Inferior parietal cortex (tissue), 1 donor: Measurements from ENCODE around the gene HOXB4.

Source experiments
- DNase-seq: peaks from one replicate; pipeline ENCODE4 v3.0.0-alpha.2; 2016; ENCODE audit errors: extremely low spot score

Gene HOXB4

DNA sequence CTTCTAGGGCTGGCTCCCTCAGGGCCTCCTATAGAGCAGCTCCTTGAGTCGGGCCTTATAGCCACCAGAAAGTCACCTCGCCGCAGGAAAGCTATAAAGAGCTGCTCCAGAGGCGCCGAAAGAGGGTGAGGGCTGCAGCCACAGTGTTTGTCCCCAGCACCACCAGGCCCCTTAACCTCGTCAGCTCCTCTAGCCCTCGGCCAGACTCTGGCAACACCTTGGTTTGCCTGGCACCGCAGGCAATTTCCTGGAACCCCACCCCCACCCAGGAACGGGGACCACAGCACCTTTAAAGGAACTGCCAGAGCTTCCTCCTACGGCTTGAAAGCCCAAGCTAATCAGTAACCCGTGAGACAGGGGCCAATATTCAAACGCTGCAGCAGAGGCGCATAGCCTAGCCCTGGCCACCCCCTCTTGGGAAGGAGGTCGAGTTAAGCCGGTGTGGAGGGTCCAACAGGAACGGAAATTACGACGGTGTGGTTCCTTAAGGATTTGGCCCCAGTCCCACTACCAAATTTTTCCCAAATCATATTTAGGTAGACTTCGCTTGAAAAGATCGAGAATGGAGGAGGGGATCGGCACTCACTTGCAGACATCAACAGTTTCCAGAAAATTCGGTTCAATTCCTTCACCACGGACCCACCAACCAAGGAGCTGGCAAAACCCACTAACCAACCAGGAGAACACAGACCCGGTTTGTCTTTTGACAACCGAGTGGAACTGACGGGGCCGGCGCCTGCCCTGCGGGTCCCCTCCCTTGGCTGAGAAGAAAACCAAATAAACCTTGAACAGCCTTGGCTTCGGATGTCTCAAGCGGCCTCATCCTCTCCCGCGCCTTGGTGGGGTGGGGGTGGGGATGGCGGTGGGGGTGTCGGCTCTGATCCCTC is 23.6 kb upstream of the HOXB4 start:
- DNase-seq: no peak

DNA sequence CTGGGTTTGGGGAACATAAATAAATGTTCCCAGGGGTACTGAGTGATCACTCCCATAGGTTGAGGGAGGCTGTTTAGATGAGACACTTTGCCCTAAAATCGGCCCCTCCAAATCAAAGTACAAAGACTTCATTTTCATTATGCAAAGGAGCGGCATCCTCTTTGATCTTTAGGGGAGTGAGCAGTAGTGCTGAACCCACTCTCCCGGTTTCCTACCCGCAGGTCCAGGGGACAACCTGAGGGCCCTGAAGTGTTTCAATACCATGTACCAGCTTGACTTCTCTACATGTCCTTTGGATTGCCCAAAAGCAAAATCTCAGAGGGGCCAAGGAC is 23.0 kb upstream of the HOXB4 start:
- DNase-seq: no peak

DNA sequence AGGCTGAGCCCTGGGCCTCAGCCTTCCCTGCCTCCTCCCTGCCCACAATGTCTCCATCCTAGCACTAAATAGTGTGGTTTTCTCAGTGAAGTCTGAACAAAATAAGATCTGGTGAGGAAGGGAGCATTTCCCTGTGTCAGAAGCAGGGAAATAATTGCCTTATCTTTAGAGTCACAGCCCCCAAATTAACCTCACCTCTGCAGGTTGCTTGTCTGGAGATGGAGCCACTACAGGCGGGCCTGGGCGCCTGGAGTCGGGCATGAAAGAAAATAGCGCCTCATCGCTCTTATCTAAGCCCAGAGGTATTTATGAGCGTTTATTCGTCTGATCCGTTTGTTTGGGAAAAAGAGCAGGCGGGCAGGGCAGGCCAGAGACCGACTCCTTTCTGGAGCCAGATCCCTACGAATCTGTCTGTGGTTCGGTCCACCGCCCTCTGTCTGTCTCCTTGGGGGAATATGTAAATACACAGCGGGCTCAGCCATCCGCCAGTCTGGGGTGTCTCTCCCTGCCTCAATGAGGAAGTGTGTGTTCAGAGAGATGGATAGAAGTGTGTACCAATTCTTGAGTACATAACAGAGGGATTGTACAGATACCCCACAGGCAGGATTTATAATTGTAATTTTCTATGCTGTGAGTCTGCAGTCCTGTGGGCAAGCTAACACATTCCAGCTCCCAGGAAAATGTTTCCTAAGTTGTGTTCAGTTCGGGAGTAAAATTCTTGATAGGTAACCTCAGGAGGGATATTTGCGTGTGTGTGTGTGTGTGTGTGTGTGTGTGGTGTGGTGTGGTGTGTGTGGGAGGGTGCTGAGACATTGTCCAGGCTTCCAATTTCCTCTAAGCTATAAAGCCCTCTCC is 22.3 kb upstream of the HOXB4 start:
- DNase-seq: no peak

DNA sequence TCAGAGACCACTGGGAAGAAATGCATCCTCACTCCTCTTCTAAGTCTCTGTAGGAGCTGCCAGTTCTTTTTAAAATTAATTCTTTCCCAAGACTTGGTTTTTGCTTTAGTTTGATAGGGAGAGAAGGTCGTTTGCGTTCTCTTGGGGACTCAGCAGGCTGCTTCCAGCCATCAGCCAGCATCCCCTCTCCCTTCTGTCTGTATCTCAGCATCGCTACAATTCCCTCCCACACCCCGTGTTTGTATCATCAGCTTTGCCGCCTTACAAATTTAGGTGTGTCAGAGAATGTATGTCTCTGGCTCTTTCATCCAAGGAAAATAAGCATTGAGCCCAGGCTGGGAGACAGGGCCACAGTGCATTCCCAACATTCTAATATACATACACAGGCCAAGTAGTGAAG is 21.2 kb upstream of the HOXB4 start:
- DNase-seq: no peak

DNA sequence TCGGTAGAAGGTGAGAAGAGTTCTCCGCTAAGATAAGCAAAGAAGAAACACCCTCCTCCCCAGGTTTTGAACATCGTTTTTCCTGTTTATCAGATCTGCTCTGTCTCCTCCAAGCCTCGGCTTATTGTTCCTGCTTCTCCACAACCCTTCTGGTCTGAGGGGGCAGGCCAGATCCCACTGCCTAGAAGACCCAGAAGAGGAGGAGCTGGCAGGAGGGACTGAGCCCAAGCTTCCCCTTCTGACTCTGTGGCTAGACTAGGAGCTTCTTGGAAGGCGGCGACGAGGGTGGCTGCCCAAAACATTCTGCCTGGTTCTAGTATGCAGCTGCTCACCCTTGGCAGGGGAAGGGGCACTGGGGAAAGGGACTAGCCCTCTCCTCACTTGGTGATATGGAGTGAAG is 20.6 kb upstream of the HOXB4 start:
- no peak for DNase-seq

DNA sequence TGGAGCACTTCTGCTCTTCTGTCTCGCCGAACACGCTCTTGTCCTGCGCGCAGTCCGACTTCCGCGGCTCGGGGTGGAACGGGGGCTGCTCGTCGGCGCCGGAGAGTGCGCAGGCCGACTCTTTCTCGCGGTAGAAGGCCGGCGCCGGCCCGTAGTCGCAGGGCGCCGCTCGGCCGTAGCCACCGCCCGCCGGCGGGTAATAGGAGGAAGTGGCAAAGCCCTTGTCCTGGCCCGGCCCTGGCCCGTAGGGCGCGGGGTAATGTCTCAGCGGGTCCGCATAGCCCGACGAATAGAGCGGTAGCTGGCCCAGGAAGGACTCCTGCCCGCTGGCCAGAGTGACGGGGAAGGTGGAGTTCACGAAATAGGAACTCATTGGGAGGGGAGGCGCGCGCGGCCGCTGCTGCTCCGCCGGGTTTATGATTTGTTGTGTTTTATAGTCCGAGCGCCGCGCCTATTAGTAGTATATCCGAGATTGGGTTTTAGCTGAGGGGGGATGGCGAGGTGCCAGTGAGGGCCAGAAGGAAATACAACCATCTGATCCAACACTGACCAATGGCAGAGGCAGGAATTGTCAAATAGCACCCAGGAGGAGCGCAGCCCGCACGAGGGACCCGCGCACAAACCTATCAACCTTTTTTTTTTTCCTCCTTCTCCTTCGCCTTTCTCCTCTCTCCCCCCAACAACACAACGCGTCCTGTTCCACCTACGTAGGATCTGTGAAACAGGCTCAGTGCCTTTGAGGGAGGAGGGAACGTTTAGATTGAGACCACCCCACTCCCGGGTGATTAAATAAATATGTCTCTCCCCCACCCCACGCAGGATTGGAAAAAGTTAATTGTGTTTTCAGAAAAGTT is 19.9 kb upstream of the HOXB4 start:
- no peak for DNase-seq

DNA sequence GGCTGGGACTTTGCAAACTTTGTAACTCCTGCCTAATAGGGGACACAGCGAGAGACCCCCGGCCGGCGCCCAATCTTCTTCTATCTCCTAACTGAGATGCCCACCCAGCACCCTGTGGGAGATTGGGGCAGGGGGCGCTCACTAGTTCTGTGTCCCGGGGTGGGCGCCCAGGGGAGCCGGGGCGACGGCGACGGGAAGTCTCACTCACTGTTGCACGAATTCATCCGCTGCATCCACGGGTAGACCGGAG is 19.3 kb upstream of the HOXB4 start:
- DNase-seq: no peak

DNA sequence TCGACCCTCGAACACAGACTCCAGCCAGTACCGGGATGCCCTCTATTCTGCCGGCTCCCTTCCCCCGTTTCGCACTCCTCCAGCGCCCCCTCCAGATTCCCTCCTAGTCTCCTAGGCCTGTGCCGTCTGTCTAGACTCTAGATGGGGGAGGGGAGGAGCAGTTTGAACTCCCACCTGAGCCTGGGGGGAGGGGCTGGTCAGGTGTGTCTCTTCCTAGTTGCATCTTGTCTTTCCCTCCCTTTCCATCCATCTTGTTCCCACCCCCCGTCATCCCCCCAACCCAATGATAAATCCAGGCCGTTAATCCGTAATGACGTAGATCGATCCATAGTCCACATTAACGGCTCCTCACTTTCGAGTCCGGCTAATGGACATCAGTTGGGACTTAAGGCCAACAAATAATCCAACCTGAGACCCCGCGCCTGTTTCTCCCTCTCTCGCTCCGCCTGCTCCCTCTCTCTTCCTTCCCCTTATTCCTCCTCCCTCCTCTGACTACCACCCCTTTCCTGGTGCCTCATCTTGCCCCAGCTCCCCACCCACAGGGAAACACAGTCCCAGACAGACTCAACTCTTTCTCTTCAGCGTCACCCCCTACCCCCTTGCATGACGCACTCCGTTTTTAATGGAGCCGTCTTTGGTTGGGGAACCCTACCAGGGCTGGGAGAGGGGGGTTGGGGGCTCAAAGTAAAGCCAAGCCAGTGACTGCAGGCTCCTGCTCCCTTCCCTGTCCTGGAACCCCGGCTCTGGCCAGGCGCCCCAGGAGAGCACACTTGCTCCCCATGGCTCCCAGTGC is 18.8 kb upstream of the HOXB4 start:
- DNase-seq: no peak

DNA sequence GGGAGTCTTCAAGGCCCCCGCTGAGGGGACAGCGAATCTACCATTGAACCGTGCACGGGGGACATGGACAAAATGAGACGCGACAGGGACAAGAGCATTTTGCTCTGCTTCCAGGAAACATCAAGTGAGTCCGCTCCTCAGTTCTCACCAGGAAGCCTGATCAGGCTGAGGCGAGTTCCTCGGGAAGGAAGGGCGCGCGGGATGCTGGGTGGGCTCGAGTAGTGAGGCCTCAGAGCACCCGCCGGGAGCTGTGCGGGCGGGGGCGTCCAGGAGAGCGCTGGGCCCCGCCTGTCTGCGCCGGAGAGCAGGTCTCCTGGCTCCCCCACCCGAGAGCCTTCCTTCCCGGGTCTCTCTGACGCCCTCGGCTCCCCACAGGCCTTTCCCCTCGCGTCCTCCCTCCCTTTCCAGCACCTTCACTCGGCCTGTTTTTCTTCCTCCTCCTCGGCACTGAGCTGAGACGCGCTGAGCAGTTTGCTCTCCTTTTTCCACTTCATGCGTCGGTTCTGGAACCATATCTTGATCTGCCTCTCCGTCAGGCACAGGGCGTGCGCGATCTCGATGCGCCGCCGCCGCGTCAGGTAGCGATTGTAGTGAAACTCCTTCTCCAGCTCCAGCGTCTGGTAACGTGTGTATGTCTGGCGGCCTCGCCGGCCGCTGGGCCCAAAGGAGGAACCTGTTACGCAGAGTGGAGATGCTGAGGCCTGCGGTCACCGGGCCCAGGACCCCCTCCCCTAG is 18.0 kb upstream of the HOXB4 start:
- DNase-seq: no peak

DNA sequence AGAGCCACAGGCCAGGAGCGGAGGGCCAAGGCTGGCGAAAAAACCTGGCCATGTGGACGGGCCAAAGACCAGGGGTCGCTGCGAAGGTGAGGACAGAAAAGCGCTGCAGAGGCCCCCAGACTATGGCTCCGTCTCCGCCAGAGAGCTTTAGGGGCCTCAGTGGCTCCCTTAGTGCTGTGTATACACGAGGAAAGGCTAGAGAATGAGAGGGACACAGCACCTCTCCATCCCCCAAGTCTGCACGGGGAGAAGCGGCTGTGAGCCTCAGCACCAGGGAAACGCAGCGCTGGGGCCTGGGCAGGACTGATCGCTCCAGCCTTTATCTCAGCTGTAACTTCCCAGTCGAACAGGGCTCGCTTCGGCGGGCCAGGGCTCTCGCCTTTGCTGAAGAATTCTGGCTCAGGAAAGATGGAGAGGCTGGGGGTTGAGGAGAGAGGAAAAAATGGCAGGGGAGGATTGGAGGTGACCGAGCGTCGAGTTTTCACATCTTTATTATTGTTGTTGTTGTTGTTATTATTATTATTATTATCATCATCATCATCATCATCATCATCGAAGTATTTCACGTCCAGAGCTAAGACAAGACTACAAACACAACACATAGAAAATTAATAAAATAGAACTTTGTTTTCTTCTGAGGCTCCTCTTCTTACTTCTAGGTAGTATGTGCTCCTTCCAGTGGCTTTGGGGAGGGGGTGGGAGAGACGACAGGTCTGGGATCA is 17.3 kb upstream of the HOXB4 start:
- no peak for DNase-seq

DNA sequence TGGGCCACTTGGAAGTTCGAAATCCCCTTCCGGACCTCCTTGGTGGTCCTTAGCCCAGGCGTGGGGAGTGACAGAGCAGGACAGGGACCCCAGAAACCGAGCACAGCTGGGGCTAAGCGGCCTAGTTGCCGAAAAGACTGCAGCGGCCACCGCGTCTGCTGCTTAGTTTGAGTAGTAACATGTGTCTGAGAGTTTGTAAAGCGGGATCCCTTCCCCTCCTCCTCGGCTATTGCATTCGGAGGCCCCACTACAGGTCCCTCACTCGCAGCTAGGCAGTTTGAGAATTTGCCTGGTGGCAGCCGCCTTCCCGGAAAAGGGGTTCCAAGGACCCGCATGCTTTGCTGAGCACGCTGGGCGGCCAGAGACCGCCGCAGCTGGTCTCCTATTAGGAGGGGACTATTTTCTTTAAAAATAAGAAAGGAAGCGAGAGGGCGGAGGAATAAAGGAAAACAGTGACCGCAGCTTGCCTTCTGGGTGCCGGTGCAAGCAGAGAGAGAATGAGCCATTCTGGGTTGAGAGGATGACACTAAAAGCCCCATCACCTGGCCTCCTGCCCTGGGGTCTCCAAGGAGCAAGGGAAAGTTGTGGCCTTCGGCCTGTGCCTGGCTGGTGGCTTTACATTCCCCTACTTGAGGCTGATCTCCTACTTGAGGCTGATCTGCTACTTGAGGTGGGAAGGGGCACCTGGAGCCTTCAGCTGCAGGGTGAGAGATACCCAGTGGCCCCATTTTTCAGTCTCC is 16.6 kb upstream of the HOXB4 start:
- no peak for DNase-seq

DNA sequence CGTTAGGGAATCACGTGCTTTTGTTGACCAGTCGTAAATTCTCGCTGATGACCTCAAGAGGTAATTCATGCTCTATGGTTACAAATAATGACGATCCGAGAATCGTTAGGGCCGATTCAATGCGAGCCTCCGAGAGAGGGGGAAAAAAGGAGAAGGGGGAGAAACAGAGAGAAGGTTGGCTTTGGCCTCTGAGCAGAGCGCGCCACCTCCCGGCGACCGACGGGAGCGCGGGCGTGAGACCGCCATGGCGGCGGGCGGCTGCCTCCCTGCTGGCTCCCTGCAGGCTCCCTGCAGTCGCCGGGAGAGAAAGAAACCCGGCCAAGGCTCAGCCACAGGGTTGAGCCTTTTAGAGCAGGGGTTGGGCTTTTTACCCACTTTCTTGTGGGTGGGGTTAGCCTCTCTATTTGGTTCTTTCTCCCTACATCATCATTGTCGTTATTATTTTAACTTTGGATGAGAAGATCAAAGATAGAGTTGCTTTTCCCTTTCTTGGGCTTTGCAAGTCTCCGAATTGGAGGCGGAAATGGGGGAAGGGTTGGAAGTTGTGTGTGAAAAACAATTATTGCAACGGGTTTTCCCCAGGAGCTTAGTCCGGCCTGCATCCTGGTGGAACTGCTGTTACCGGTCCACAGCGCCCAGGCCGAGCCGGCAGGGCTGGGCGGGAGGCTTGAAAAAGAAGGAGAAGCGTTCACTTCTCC is 15.8 kb upstream of the HOXB4 start:
- no peak for DNase-seq

DNA sequence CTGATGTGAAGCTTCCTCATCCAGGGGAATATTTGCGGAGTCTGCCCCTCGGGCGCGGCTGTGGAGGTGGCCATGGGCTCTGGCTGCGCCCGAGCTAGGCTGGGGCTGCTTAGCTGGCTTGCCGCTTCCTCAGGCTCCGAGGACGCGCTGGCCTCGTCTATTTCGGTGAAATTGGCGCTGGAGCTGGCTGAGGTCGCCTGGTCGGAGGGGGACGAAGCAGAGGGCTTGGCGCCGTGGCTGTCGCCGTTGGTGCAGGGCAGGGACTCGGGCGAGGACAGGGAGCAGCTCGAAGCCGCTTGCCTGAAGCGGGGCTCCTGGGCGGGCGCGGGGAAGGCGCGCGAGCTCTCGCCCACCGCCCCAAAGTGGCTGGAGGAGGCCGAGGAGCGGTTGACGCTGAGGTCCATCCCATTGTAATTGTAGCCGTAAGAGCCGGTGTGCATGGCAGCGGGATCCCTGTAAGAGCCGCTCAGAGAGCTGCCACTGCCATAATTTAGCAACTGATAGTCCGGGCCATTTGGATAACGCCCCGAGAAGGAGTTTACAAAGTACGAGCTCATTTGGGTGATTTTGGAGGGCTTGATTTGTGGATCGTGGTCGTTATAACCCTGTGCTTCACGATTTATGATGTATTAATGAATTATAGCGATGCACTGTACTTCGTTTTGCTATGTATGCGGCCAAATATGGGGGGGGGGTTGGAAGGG is 15.1 kb upstream of the HOXB4 start, which contains the start of gene HOXB5:
Gene HOXB5 (minus strand): TSS at position 654 of the 704 bp plus-strand sequence. CDS start 97 bp downstream, at position 557.
- DNase-seq: no peak

DNA sequence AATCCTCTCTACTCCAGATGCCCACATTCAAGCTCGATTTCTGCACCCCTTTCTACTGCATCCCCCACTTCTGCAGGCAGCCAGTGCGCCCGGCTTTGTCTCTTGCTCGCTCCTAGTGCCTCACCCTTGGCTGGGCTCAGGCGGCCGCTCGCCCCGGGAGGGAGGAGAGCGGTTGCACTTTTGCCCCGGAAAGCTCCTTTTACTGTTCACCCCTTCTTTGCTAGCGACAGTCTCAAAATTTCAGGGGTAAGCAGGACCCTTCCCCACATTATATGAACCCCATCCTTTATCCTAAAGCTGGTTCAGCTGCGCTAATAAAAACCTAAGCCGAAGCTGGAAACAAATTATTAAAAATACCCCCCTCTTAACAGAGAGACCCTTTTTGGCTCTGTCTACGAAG is 14.4 kb upstream of the HOXB4 start:
- DNase-seq: no peak

DNA sequence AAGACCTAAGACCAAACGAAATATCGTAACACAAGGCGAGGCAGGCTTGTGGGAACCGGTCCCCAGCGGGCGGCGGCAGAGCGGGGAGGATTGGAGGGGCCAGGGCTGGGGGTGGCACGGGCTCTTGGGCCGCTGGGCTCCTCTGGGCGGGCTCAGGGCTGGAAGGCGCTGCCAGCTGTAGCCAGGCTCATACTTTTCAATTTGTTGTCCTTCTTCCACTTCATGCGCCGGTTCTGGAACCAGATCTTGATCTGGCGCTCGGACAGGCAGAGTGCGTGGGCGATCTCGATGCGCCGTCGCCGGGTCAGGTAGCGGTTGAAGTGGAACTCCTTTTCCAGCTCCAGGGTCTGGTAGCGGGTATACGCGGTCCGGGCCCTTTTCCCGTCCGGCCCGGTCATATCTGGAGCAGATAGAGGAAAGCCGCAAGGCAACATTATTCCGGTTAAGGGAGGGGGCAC is 13.9 kb upstream of the HOXB4 start:
- DNase-seq: no peak

DNA sequence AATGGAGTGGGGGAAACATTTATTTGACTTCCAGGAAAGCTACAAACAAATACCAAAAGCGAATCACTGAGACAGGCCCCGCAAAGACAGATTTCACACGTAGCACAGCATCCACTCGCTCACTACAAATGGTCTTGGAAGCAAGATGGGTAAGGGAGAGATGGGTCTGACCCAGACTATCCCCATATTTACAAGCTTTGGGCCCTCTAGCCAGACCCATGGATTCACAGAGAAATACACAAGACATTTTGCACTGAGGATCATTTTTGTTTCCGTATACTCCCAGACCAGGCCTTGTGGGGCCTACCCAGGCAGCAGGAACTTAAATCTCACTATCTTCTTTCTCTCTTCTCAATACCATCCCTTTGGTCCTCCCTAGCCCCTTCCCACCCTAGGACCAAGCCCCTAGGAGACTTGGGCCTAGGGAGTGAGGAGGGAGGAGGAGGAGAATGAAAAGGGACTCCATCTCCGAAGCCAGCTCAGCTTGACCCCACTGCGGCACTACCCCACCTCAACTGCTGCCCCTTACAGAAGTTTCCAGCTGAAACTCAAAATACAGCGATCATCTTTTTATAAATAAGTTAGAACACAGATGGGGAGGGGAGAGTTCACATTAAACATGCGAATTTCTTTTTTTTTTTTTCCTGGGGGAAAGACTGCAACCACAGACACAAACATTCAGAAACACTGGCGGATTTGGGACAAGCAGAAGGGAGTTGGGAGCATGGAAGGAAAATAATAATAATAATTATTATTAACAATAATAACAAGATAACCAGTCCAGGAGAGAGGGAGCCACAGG is 13.3 kb upstream of the HOXB4 start:
- no peak for DNase-seq

DNA sequence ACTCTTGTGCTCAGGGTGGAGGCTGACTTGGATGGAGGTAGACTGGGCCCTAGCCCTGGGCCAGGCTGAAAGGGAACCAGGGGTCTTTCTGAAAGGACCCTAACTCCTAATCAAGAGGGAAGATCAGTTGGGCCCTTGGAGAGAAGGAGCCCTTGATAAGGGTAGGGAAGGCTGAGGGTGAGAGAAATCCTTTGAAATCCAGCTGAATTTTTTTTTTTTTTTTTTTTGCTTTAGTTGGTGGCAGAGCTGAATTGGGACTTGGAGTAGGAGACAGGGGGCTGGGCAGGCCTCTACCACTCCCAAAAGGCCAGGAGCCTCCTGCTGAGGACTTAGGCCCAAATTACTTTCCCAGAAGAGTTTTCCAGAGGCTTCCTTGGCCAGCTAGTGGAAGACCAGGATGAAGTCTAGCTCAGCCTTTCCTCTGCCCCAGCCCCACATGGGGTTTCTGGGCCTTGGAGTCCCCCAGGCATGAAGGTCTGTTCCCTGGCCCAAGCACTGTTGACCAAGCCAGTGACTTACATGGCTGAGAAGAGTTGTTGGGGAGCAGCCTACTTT is 12.5 kb upstream of the HOXB4 start:
- no peak for DNase-seq
